GM23248 (cell line): ENCODE data around the gene ARSI.

Experiments used
- EZH2 ChIP-seq: fragments of 200-600 bp; sonication (generic); IDR thresholded peaks from 2 replicates; pipeline ENCODE4 v1.6.1; 2018; ENCODE audit warnings: antibody characterized with exemption, mild to moderate bottlenecking; ENCODE audit not compliant: insufficient read depth, poor library complexity, severe bottlenecking
- EZH2phosphoT487 ChIP-seq: fragments of 200-600 bp; sonication (generic); IDR thresholded peaks from 2 replicates; pipeline ENCODE4 v1.6.1; 2018; ENCODE audit warnings: antibody characterized with exemption, moderate library complexity, mild to moderate bottlenecking, low read depth; ENCODE audit not compliant: insufficient read depth

- TF ChIP-seq EZH2 = no peak
- no peak for TF ChIP-seq EZH2phosphoT487
Measured at GRCh38 chr5:150335778-150336177, 33.1 kb upstream of the ARSI start.
